GM23338 (cell line): ENCODE results near the gene DBT. TPM values are rescaled to one million over a fixed set of nuclear protein-coding genes. Genes with fewer than 3 reads are reported as not detected.
A peak's percentile ranks its signal among the peaks of the same experiment; 100 is the strongest.

Experiments used
- ATAC-seq: fragments of 200-7000 bp; cut with Tn5 transposase; 3 replicates; pipeline ENCODE4 v1.9.1; 2020
- DNase-seq: peaks from one replicate; pipeline ENCODE4 v3.0.0-alpha.2; 2015; ENCODE audit warnings: low spot score
- H2AFZ ChIP-seq: fragments of 200-600 bp; sonication (generic); 2 replicates; pipeline ENCODE4 v1.8.0; 2016; ENCODE audit warnings: antibody characterized with exemption, mild to moderate bottlenecking, moderate library complexity
- H3F3A ChIP-seq: fragments of 200-600 bp; sonication (generic); replicated peaks from 2 replicates; pipeline ENCODE4 v1.8.0; 2017; ENCODE audit warnings: antibody characterized with exemption, mixed run types, low read depth
- H3K27ac ChIP-seq: fragments of 200-600 bp; sonication (generic); 2 replicates; pipeline ENCODE4 v1.6.1; 2016; ENCODE audit warnings: low read depth
- H3K27me3 ChIP-seq: fragments of 200-600 bp; sonication (generic); 2 replicates; pipeline ENCODE4 v1.8.0; 2016; ENCODE audit warnings: mild to moderate bottlenecking, mixed run types, moderate library complexity; ENCODE audit not compliant: insufficient read depth
- H3K36me3 ChIP-seq: fragments of 200-600 bp; sonication (generic); 2 replicates; pipeline ENCODE4 v1.8.0; 2016; ENCODE audit warnings: mild to moderate bottlenecking; ENCODE audit not compliant: insufficient read depth
- H3K4me1 ChIP-seq: fragments of 200-600 bp; sonication (generic); 2 replicates; pipeline ENCODE4 v1.8.0; 2016; ENCODE audit warnings: mild to moderate bottlenecking, moderate library complexity; ENCODE audit not compliant: insufficient read depth
- H3K4me2 ChIP-seq: fragments of 200-600 bp; sonication (generic); 2 replicates; pipeline ENCODE4 v1.7.1; 2017; ENCODE audit warnings: mixed run types
- H3K4me3 ChIP-seq: fragments of 200-600 bp; sonication (generic); 2 replicates; pipeline ENCODE4 v1.6.1; 2016; ENCODE audit warnings: mixed run types
- H3K79me2 ChIP-seq: fragments of 200-600 bp; sonication (generic); replicated peaks from 2 replicates; pipeline ENCODE4 v1.8.0; 2017; ENCODE audit warnings: mild to moderate bottlenecking; ENCODE audit not compliant: insufficient read depth
- H3K9me2 ChIP-seq: fragments of 200-600 bp; sonication (generic); 2 replicates; pipeline ENCODE4 v1.8.0; 2017; ENCODE audit not compliant: insufficient read depth
- H4K20me1 ChIP-seq: fragments of 200-600 bp; sonication (generic); replicated peaks from 2 replicates; pipeline ENCODE4 v1.8.0; 2017; ENCODE audit warnings: mild to moderate bottlenecking; ENCODE audit not compliant: insufficient read depth
- H3K27ac Mint-ChIP-seq: 2 replicates; pipeline ENCODE4 v1.8.0; 2020; ENCODE audit warnings: inconsistent platforms, mild to moderate bottlenecking, moderate library complexity, mixed read lengths
- H3K27me3 Mint-ChIP-seq: 3 replicates; pipeline ENCODE4 v1.8.0; 2022; ENCODE audit warnings: low read depth, mild to moderate bottlenecking, moderate library complexity, mixed read lengths, inconsistent platforms; ENCODE audit not compliant: insufficient read depth, poor library complexity
- H3K36me3 Mint-ChIP-seq: 3 replicates; pipeline ENCODE4 v1.8.0; 2021; ENCODE audit warnings: low read depth, mild to moderate bottlenecking, inconsistent platforms, moderate library complexity, mixed read lengths
- H3K4me1 Mint-ChIP-seq: 3 replicates; pipeline ENCODE4 v1.8.0; 2020; ENCODE audit warnings: mild to moderate bottlenecking, inconsistent platforms, mixed read lengths
- H3K4me3 Mint-ChIP-seq: 3 replicates; pipeline ENCODE4 v1.8.0; 2021; ENCODE audit warnings: moderate library complexity, mild to moderate bottlenecking, inconsistent platforms, mixed read lengths
- H3K9me3 Mint-ChIP-seq: 3 replicates; pipeline ENCODE4 v1.8.0; 2020; ENCODE audit warnings: moderate library complexity, mild to moderate bottlenecking, inconsistent platforms, mixed read lengths
- CREB1 ChIP-seq: fragments of 250-450 bp; sonication (Bioruptor Pico); IDR thresholded peaks from 2 replicates; pipeline ENCODE4 v1.5.0; 2020; ENCODE audit warnings: low read depth, mild to moderate bottlenecking, moderate library complexity
- CTCF ChIP-seq, 2 experiments: fragments of 200-600 bp in 1 of 2; sonication (generic) in 1 of 2; conservative IDR thresholded peaks; 2 replicates each; pipeline versions ENCODE4 v1.5.1 to v1.6.1; 2016 to 2017; ENCODE audit warnings: antibody characterized with exemption in 2 of 2, low read depth in 2 of 2, mild to moderate bottlenecking in 2 of 2, moderate library complexity in 1 of 2
- ETS1 ChIP-seq: IDR thresholded peaks from 2 replicates; pipeline ENCODE4 v1.6.1; 2016; ENCODE audit warnings: antibody characterized with exemption
- EZH2phosphoT487 ChIP-seq: fragments of 200-600 bp; sonication (generic); IDR thresholded peaks from one replicate; pipeline ENCODE4 v1.8.1; 2018; ENCODE audit warnings: antibody characterized with exemption; ENCODE audit not compliant: unreplicated experiment
- JUNB ChIP-seq: IDR thresholded peaks from one replicate; pipeline ENCODE4 v1.6.1; 2016; ENCODE audit warnings: antibody characterized with exemption; ENCODE audit not compliant: unreplicated experiment
- NANOG ChIP-seq: IDR thresholded peaks from 2 replicates; pipeline ENCODE4 v1.6.1; 2016; ENCODE audit warnings: antibody characterized with exemption, borderline replicate concordance
- POLR2AphosphoS5 ChIP-seq: IDR thresholded peaks from 2 replicates; pipeline ENCODE4 v1.6.1; 2016; ENCODE audit warnings: antibody characterized with exemption, low read depth
- REST ChIP-seq: IDR thresholded peaks from one replicate; pipeline ENCODE4 v1.6.1; 2018; ENCODE audit warnings: antibody characterized with exemption; ENCODE audit not compliant: unreplicated experiment
- STAT1 ChIP-seq: IDR thresholded peaks from one replicate; pipeline ENCODE4 v1.6.1; 2016; ENCODE audit warnings: antibody characterized with exemption; ENCODE audit not compliant: unreplicated experiment
- ZNF114 ChIP-seq: fragments of 250-450 bp; sonication (Bioruptor Pico); IDR thresholded peaks from 2 replicates; pipeline ENCODE4 v1.5.0; 2020; ENCODE audit warnings: mild to moderate bottlenecking, moderate library complexity
- ZNF331 ChIP-seq: fragments of 250-450 bp; sonication (Bioruptor Pico); IDR thresholded peaks from 2 replicates; pipeline ENCODE4 v1.5.0; 2020; ENCODE audit warnings: low read depth, mild to moderate bottlenecking, moderate library complexity
- ZNF462 ChIP-seq: fragments of 250-450 bp; sonication (Bioruptor Pico); IDR thresholded peaks from 2 replicates; pipeline ENCODE4 v1.5.0; 2020; ENCODE audit warnings: mild to moderate bottlenecking, moderate library complexity
- polyA plus RNA-seq: library from polyadenylated mRNA; unstranded; fragments of >200 nt; fragmentation: Nextera tagmentation; extraction: Ambion mirVana; gene quantifications from 2 replicates; pipeline ENCODE4 v1.2.1, GENCODE V29; 2016
- total RNA-seq: library from RNA; depleted of rRNA; stranded (reverse); fragments of >200 nt; shearing (Covaris generic); gene quantifications from 2 replicates; pipeline ENCODE4 v1.2.3, GENCODE V29; 2014

Gene DBT
- total and polyA plus RNA-seq, 2 experiments from 2014 or later: 8.1 to 14.7 TPM

- TF ChIP-seq JUNB (no peak), ZNF114 (CRISPR knock-in tag) (no peak), REST (no peak), ZNF331 (CRISPR knock-in tag) (no peak), CREB1 (no peak), ZNF462 (CRISPR knock-in tag) (no peak), NANOG (no peak), POLR2AphosphoS5 (no peak), STAT1 (no peak), CTCF (conservative IDR thresholded peaks at IDR 0.05; ENCODE audit: low read depth in 2 of 2) (no peak), EZH2phosphoT487 (no peak), ETS1 (no peak)
- H3K36me3 ChIP-seq: no peaks in the 10 kb centered on the region
- no peaks in the 10 kb centered on the region for H3K27me3 ChIP-seq
- Mint-ChIP-seq H3K4me3 (peak overlapping the region; percentile 13; the same call in 1 of the 3 replicates), H3K9me3 (peaks cover 4% of the 10 kb centered on the region; the same call in 2 of the 3 replicates), H3K27me3 (peaks cover 2% of the 10 kb centered on the region), H3K27ac (peak overlapping the region; percentile 53), H3K4me1 (peaks cover 21% of the 10 kb centered on the region), H3K36me3 (peaks cover 5% of the 10 kb centered on the region; the same call in 1 of the 3 replicates)
- no peaks in the 10 kb centered on the region for H3K9me2 ChIP-seq
- H3K27ac ChIP-seq: peak overlapping the region; percentile 46
- H3F3A ChIP-seq: no peaks in the 10 kb centered on the region
- H3K79me2 ChIP-seq: no peaks in the 10 kb centered on the region
- no peak overlapping the region for H2AFZ ChIP-seq
- peaks cover 25% of the 10 kb centered on the region for H3K4me1 ChIP-seq
- DNase-seq (peak; percentile 25), ATAC-seq (peak; percentile 77)
- no peaks in the 10 kb centered on the region for H4K20me1 ChIP-seq
- peak overlapping the region; percentile 72 for H3K4me2 ChIP-seq
- peak overlapping the region; percentile 32; the same call in 1 of the 2 replicates for H3K4me3 ChIP-seq
Observed at GRCh38 chr1:100298512-100298911, 48.9 kb upstream of the DBT start.
